SU-DHL-6 (cell line): ENCODE data around the gene CDC42.
"Not testable (repeated sequence)": the region's sequence is repeated elsewhere in the genome, so short reads cannot be mapped to it uniquely, and the experiment has no call there.

ENCODE experiments used
- EZH2phosphoT487 ChIP-seq: fragments of 200-600 bp; sonication (generic), shearing (Covaris generic); conservative IDR thresholded peaks from 2 replicates; pipeline ENCODE4 v1.6.1; 2018; ENCODE audit warnings: mild to moderate bottlenecking, antibody characterized with exemption, low read length, moderate library complexity, mixed read lengths
- TF ChIP-seq, protein P1 (sequence below): fragments of 200-600 bp; sonication (generic); IDR thresholded peaks from one replicate; pipeline ENCODE4 v1.5.1; 2017; ENCODE audit warnings: antibody characterized with exemption, mild to moderate bottlenecking, low read length, moderate library complexity; ENCODE audit not compliant: insufficient read depth, poor library complexity, severe bottlenecking

DNA sequence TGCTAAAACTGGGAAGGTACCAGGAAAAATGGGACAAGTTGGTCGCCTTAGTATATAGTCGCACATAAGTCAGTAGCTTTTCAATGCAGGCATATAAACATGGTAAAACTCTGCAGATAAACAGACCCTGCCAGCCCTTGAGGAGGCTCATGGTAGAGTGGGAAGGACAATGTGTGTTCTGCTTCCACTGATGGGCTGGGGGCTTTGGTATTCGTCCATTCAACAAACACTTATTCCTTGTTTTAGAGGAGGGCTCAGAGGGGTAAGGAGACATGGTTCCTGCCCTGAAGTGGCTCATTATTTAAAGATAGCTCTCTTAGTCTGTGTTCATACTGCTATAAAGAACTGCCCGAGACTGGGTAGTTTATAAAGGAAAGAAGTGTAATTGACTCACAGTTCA lies 39.8 kb upstream of the CDC42 start:
- TF ChIP-seq, protein P1, sequence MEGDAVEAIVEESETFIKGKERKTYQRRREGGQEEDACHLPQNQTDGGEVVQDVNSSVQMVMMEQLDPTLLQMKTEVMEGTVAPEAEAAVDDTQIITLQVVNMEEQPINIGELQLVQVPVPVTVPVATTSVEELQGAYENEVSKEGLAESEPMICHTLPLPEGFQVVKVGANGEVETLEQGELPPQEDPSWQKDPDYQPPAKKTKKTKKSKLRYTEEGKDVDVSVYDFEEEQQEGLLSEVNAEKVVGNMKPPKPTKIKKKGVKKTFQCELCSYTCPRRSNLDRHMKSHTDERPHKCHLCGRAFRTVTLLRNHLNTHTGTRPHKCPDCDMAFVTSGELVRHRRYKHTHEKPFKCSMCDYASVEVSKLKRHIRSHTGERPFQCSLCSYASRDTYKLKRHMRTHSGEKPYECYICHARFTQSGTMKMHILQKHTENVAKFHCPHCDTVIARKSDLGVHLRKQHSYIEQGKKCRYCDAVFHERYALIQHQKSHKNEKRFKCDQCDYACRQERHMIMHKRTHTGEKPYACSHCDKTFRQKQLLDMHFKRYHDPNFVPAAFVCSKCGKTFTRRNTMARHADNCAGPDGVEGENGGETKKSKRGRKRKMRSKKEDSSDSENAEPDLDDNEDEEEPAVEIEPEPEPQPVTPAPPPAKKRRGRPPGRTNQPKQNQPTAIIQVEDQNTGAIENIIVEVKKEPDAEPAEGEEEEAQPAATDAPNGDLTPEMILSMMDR: not testable (repeated sequence)
- not testable (repeated sequence) for TF ChIP-seq EZH2phosphoT487
